Measurements from ENCODE around the gene SENP3.

DNA sequence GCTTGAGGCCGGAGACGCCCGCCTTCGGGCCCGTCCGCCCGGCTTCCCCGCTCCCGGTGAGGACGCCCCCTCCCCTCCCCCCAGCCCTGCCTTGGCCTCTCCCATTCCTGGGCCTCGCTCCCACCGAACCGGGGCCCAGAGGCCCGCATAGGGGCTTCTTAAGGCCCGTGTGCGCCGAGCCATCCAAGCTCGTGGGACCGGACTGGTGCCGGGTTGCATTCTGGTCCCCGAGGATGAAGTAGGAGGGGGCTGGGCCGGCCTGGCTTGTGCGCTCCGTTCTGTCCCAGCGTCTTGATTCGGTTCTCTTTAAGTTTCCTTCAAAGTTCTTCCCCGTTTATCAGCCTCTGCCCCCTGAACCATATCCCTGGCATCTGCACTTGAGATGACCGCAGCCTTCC lies 488 bp downstream of the SENP3 start:
- TF ChIP-seq, protein P1, sequence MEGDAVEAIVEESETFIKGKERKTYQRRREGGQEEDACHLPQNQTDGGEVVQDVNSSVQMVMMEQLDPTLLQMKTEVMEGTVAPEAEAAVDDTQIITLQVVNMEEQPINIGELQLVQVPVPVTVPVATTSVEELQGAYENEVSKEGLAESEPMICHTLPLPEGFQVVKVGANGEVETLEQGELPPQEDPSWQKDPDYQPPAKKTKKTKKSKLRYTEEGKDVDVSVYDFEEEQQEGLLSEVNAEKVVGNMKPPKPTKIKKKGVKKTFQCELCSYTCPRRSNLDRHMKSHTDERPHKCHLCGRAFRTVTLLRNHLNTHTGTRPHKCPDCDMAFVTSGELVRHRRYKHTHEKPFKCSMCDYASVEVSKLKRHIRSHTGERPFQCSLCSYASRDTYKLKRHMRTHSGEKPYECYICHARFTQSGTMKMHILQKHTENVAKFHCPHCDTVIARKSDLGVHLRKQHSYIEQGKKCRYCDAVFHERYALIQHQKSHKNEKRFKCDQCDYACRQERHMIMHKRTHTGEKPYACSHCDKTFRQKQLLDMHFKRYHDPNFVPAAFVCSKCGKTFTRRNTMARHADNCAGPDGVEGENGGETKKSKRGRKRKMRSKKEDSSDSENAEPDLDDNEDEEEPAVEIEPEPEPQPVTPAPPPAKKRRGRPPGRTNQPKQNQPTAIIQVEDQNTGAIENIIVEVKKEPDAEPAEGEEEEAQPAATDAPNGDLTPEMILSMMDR (IDR thresholded peaks at IDR 0.05): no peak
- TF ChIP-seq, protein P2, sequence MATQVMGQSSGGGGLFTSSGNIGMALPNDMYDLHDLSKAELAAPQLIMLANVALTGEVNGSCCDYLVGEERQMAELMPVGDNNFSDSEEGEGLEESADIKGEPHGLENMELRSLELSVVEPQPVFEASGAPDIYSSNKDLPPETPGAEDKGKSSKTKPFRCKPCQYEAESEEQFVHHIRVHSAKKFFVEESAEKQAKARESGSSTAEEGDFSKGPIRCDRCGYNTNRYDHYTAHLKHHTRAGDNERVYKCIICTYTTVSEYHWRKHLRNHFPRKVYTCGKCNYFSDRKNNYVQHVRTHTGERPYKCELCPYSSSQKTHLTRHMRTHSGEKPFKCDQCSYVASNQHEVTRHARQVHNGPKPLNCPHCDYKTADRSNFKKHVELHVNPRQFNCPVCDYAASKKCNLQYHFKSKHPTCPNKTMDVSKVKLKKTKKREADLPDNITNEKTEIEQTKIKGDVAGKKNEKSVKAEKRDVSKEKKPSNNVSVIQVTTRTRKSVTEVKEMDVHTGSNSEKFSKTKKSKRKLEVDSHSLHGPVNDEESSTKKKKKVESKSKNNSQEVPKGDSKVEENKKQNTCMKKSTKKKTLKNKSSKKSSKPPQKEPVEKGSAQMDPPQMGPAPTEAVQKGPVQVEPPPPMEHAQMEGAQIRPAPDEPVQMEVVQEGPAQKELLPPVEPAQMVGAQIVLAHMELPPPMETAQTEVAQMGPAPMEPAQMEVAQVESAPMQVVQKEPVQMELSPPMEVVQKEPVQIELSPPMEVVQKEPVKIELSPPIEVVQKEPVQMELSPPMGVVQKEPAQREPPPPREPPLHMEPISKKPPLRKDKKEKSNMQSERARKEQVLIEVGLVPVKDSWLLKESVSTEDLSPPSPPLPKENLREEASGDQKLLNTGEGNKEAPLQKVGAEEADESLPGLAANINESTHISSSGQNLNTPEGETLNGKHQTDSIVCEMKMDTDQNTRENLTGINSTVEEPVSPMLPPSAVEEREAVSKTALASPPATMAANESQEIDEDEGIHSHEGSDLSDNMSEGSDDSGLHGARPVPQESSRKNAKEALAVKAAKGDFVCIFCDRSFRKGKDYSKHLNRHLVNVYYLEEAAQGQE (IDR thresholded peaks at IDR 0.05): no peak
- TF ChIP-seq CBX8 (IDR thresholded peaks at IDR 0.05) (no peak), EHMT2 (IDR thresholded peaks at IDR 0.05; ENCODE audit: low read depth) (no peak), JUNB (IDR thresholded peaks at IDR 0.05) (no peak)

All from A549 (cell line).